Measurements from ENCODE around the gene TMX2. TPM values are rescaled to one million over a fixed set of nuclear protein-coding genes. Genes with fewer than 3 reads are reported as not detected.

TMX2 gene
- total RNA-seq, 1 experiment from 2014 or later, result 93.9 TPM

- Histone ChIP-seq H3K4me3 (replicated peaks in 1 of 2; ENCODE audit: low read depth in 1 of 2, low read length in 2 of 2) (no peak overlapping the region), H3K9ac (ENCODE audit: low read length) (no peak overlapping the region), H2AFZ (ENCODE audit: low read depth, low read length, poor library complexity, severe bottlenecking) (no peak overlapping the region), H3K4me2 (ENCODE audit: low read length) (no peak overlapping the region), H4K20me1 (ENCODE audit: insufficient read depth) (no peaks in the 10 kb centered on the region), H3K9me3 (ENCODE audit: control insufficient read depth in 1 of 2, insufficient read depth in 1 of 2, low read depth in 1 of 2, low read length in 2 of 2) (no peaks in the 10 kb centered on the region), H3K27me3 (ENCODE audit: insufficient read depth, low read length) (no peaks in the 10 kb centered on the region), H3K27ac (ENCODE audit: low read depth, low read length) (no peak overlapping the region), H3K36me3 (ENCODE audit: control insufficient read depth in 1 of 2, insufficient read depth in 2 of 2, low read length in 2 of 2) (peaks cover 12 to 24% of the 10 kb centered on the region in 2 experiments; a peak in 3 of 4 replicates), H3K79me2 (ENCODE audit: insufficient read depth, low read length) (peaks cover 26% of the 10 kb centered on the region), H3K9me2 (ENCODE audit: insufficient read depth) (no peaks in the 10 kb centered on the region), H3K4me1 (ENCODE audit: control insufficient read depth in 1 of 2, insufficient read depth in 2 of 2, low read length in 2 of 2) (peaks cover 0 to 16% of the 10 kb centered on the region in 2 experiments; a peak in 2 of 4 replicates)
- ATAC-seq (no peak), DNase-seq (ENCODE audit: low read depth, low spot score) (no peak)
- ChIA-PET POLR2A (interaction anchor here (0.8 kb wide), 1 partner anchor 16 kb away, joined by 5 read pairs; the partner anchor contains the start of gene CTNND1), CTCF (no interaction called here), RAD21 (ENCODE audit: low non-redundant PET in 1 of 2, low total read pairs in 2 of 2, uncharacterized antibody in 2 of 2, unreplicated experiment in 2 of 2) (no interaction called here)
- BruUV-seq (replicated peaks), result no TSS peak
- intact Hi-C loops (cut with micrococcal nuclease), result no loop called here
- TF ChIP-seq EZH2phosphoT487 (IDR thresholded peaks at IDR 0.05; ENCODE audit: borderline replicate concordance), result no peak
- TF ChIP-seq SRF (IDR thresholded peaks at IDR 0.05; ENCODE audit: low read depth), result no peak
- no peak for TF ChIP-seq EZH2 (IDR thresholded peaks at IDR 0.05)
- no peak for TF ChIP-seq FOSL1 (IDR thresholded peaks at IDR 0.05; ENCODE audit: low read depth)
- TF ChIP-seq RAD21 (IDR thresholded peaks at IDR 0.05; ENCODE audit: low read depth), result no peak
- no peak for TF ChIP-seq TCF7L2 (IDR thresholded peaks at IDR 0.05; ENCODE audit: borderline replicate concordance, extremely low read depth, insufficient read depth, insufficient read length)
- no peak for TF ChIP-seq POLR2AphosphoS5 (IDR thresholded peaks at IDR 0.05; ENCODE audit: low read depth, low read length)
- TF ChIP-seq REST (IDR thresholded peaks at IDR 0.05; ENCODE audit: low read depth), result no peak
- TF ChIP-seq JUND (IDR thresholded peaks at IDR 0.05), result no peak
- no peak for TF ChIP-seq ELF1 (IDR thresholded peaks at IDR 0.05; ENCODE audit: borderline replicate concordance, low read depth)
- TF ChIP-seq CEBPB (IDR thresholded peaks at IDR 0.05; ENCODE audit: low read depth), result no peak
- no peak for TF ChIP-seq ZFX (IDR thresholded peaks at IDR 0.05)
Observed at GRCh38 chr11:57745206-57745605, 32.8 kb downstream of the TMX2 start.
